HG03442 (cell line): ENCODE measurements around the gene FMO5.
"Not testable (repeated sequence)": the region's sequence is repeated elsewhere in the genome, so short reads cannot be mapped to it uniquely, and the experiment has no call there.

Experiments used
- ATAC-seq: cut with Tn5 transposase; IDR thresholded peaks from one replicate; pipeline ENCODE4 v1.9.1; 2021; ENCODE audit warnings: mild to moderate bottlenecking, moderate library complexity; ENCODE audit not compliant: unreplicated experiment

The FMO5 gene

GRCh38 chr1:147240131-147240721, 15.1 kb upstream of the FMO5 start:
- ATAC-seq, result not testable (repeated sequence)

GRCh38 chr1:147238925-147239820, 14.0 kb upstream of the FMO5 start:
- ATAC-seq, result no peak

- no peak for ATAC-seq
Measured at GRCh38 chr1:147238053-147238902, 13.1 kb upstream of the FMO5 start.

GRCh38 chr1:147236959-147237791, 12.0 kb upstream of the FMO5 start:
- no peak for ATAC-seq

GRCh38 chr1:147236448-147236847, 11.3 kb upstream of the FMO5 start:
- ATAC-seq, result no peak

- ATAC-seq, result no peak
Measured at GRCh38 chr1:147235822-147236221, 10.7 kb upstream of the FMO5 start.

GRCh38 chr1:147233903-147234302, 8.8 kb upstream of the FMO5 start:
- ATAC-seq, result not testable (repeated sequence)

GRCh38 chr1:147231032-147231431, 5.9 kb upstream of the FMO5 start:
- ATAC-seq, result not testable (repeated sequence)

GRCh38 chr1:147223740-147224615, 1.2 kb downstream of the FMO5 start:
- ATAC-seq, result no peak

GRCh38 chr1:147218606-147219005, 6.5 kb downstream of the FMO5 start:
- ATAC-seq, result no peak

GRCh38 chr1:147217141-147217540, 8.0 kb downstream of the FMO5 start:
- no peak for ATAC-seq

GRCh38 chr1:147216124-147216523, 9.0 kb downstream of the FMO5 start:
- no peak for ATAC-seq

GRCh38 chr1:147215540-147215916, 9.6 kb downstream of the FMO5 start:
- ATAC-seq, result no peak

GRCh38 chr1:147214842-147215539, 10.1 kb downstream of the FMO5 start:
- no peak for ATAC-seq

GRCh38 chr1:147214325-147214724, 10.8 kb downstream of the FMO5 start:
- ATAC-seq, result no peak

GRCh38 chr1:147213271-147213670, 11.9 kb downstream of the FMO5 start:
- no peak for ATAC-seq

- no peak for ATAC-seq
Measured at GRCh38 chr1:147211577-147211976, 13.6 kb downstream of the FMO5 start.

- no peak for ATAC-seq
Measured at GRCh38 chr1:147210987-147211386, 14.2 kb downstream of the FMO5 start.
